Mucosa of descending colon (tissue), 3 donors: ENCODE measurements around the gene SAPCD1. TPM values are rescaled to one million over a fixed set of nuclear protein-coding genes. Genes with fewer than 3 reads are reported as not detected.
A peak's percentile ranks its signal among the peaks of the same experiment; 100 is the strongest.

Source experiments
- ATAC-seq: fragments of 200-7000 bp; cut with Tn5 transposase; one replicate; pipeline ENCODE4 v1.9.1; 2020; ENCODE audit warnings: mild to moderate bottlenecking, moderate library complexity
- DNase-seq, 3 donors: peaks; one replicate each; pipeline ENCODE4 v3.0.0-alpha.2; 2020
- H3K36me3 ChIP-seq: fragments of 200-600 bp; one replicate; pipeline ENCODE4 v1.8.0; 2021; ENCODE audit warnings: low read depth, mild to moderate bottlenecking
- H3K4me1 ChIP-seq: fragments of 200-600 bp; one replicate; pipeline ENCODE4 v1.8.0; 2021; ENCODE audit warnings: low read depth, mild to moderate bottlenecking
- H3K4me3 ChIP-seq: fragments of 200-600 bp; one replicate; pipeline ENCODE4 v1.8.0; 2021; ENCODE audit warnings: mild to moderate bottlenecking
- H3K9me3 ChIP-seq: fragments of 200-600 bp; one replicate; pipeline ENCODE4 v1.8.0; 2021; ENCODE audit warnings: mild to moderate bottlenecking
- CTCF ChIP-seq: fragments of 200-600 bp; IDR thresholded peaks from one replicate; pipeline ENCODE4 v1.8.0; 2022; ENCODE audit warnings: antibody characterized with exemption, mild to moderate bottlenecking
- intact Hi-C, 2 donors: fragments of 100-400 bp; cut with DNase I in 1 of 2; cut with micrococcal nuclease in 1 of 2; formaldehyde crosslinking; loops; one replicate each; pipeline versions ENCODE4 v1.11.0 to v1.11.1; 2022; cut with DNase I, micrococcal nuclease
- total RNA-seq, 3 donors: library from RNA; stranded (reverse); fragmentation: NEBNext Ultra II Directional in 2 of 3; extraction: Animal tissue kit (Norgen Biotek cat#: 25700) in 2 of 3; gene quantifications; one replicate each; pipeline versions ENCODE4 v1.2.1 to v1.2.4, GENCODE V29; 2021 to 2023
- donor health status: DM: no; HTN: no; CAD: no; lungs with moderate emphysema.
- donor health status: DM: no; HTN: no; CAD: no.
- donor health status: DM: no; HTN: yes; CAD: no.

SAPCD1 gene
- total RNA-seq, 3 donors from 2014 or later, result 2.5 to 9.6 (median 4.3) TPM

DNA sequence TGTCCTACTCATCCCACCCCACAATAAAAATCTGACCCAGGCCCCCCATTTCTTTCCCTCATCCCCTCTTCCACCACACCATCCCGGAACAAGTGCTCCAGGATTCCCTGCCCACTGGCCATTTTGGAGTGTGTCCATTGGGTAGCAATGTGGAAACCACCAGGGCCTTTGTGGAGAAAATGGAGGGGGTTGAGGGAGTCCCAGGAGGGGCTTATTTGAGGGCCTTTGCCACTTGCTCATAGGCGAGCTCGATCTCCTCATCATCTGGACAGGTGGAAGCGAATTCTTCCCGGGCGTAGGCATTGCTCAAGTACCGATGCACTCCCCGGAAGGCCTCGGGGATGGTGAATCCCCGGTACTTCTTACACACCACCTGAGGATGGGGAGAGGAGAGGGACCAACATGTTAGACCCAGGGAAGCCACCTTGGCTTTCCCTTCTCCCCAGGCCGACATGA is 31.8 kb upstream of the SAPCD1 start:
- no peak for TF ChIP-seq CTCF
- H3K4me1 ChIP-seq, result peaks cover 33% of the 10 kb centered on the region
- intact Hi-C loops, result loop anchor here in 1 of 2 donors (5.0 kb wide), 1 partner anchor 102 kb away; no protein-coding TSS in a partner anchor
- no peak overlapping the region for H3K4me3 ChIP-seq
- no peak for DNase-seq
- peaks cover 7% of the 10 kb centered on the region for H3K36me3 ChIP-seq
- no peaks in the 10 kb centered on the region for H3K9me3 ChIP-seq
- no peak for ATAC-seq

- Histone ChIP-seq H3K9me3 (no peaks in the 10 kb centered on the region), H3K4me3 (no peak overlapping the region), H3K36me3 (peaks cover 7% of the 10 kb centered on the region), H3K4me1 (peaks cover 31% of the 10 kb centered on the region)
- ATAC-seq, result no peak
- intact Hi-C loops, result loop anchor here in 1 of 2 donors (5.0 kb wide), 1 partner anchor 100 kb away; no protein-coding TSS in a partner anchor
- DNase-seq, result no peak
- no peak for TF ChIP-seq CTCF
These were observed 30.4 kb upstream of the SAPCD1 start for GRCh38 chr6:31732029-31732428.

- ATAC-seq (no peak), DNase-seq (no peak)
- no peaks in the 10 kb centered on the region for H3K9me3 ChIP-seq
- intact Hi-C loops, result loop anchor here in 1 of 2 donors (5.0 kb wide), 1 partner anchor 99 kb away; no protein-coding TSS in a partner anchor
- peaks cover 30% of the 10 kb centered on the region for H3K4me1 ChIP-seq
- H3K36me3 ChIP-seq, result peaks cover 7% of the 10 kb centered on the region
- TF ChIP-seq CTCF, result no peak
- no peak overlapping the region for H3K4me3 ChIP-seq
These were observed 28.7 kb upstream of the SAPCD1 start for GRCh38 chr6:31733734-31734133.

- no peak for TF ChIP-seq CTCF
- Histone ChIP-seq H3K9me3 (no peaks in the 10 kb centered on the region), H3K36me3 (peaks cover 7% of the 10 kb centered on the region), H3K4me1 (peaks cover 32% of the 10 kb centered on the region), H3K4me3 (peak overlapping the region; percentile 50)
- ATAC-seq, result no peak
- intact Hi-C loops, result loop anchor here in 1 of 2 donors (5.0 kb wide), 1 partner anchor 98 kb away; no protein-coding TSS in a partner anchor
- no peak for DNase-seq
These were observed 28.1 kb upstream of the SAPCD1 start for GRCh38 chr6:31734247-31734820.

DNA sequence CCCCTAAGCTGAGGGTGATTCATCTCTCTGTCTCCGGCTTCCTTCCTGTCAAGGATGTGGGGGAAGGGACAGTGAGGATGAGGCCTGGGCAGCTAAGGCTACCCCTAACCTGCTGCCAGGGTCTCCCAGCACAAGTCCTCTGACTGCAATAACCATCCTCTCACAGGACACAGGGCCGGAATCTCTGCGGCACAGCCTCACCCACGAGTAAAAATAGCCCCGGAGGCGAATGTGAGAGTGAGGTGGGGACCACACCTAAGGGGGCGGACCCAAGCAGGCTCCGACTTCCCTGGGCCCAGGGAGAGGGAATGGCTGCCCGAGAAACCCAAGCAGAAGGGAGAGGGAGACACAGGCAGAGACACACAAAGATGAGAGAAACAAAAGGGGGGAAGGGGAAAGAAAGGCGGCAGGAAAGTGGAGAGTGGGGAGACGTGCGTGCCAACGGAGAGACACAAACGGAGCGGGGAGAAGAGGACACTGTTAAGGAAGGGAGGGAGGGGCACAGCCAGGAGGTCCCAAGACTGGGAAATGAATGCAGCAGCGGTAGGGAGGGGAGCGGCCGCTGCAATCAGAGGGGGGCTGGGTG is 27.5 kb upstream of the SAPCD1 start:
- Histone ChIP-seq H3K36me3 (peaks cover 7% of the 10 kb centered on the region), H3K4me1 (peaks cover 33% of the 10 kb centered on the region), H3K4me3 (peak overlapping the region; percentile 50), H3K9me3 (no peaks in the 10 kb centered on the region)
- peak; percentile 27 for ATAC-seq
- no peak for TF ChIP-seq CTCF
- DNase-seq, result peak; percentile 82 to 83 (median 82)
- intact Hi-C loops, result loop anchor here in 1 of 2 donors (5.0 kb wide), 1 partner anchor 97 kb away; no protein-coding TSS in a partner anchor
